ENCODE measurements around the gene THAP7. TPM values are rescaled to one million over a fixed set of nuclear protein-coding genes. Genes with fewer than 3 reads are reported as not detected.

The THAP7 gene
- total and polyA plus RNA-seq, 9 of the 15 experiments (the other 6 are each of a cell fraction or from before 2014, with no cell fraction given), result 7.9 to 263 (median 84.1) TPM

GRCh38 chr22:20981787-20982562 lies 19.9 kb downstream of the THAP7 start, which contains the start of gene LZTR1 (continued):
- TF ChIP-seq FOXK2 (conservative IDR thresholded peaks at IDR 0.05 in 1 of 2, IDR thresholded peaks at IDR 0.05 in 1 of 2; ENCODE audit: low read depth in 2 of 2) (no peak), SNIP1 (IDR thresholded peaks at IDR 0.05; ENCODE audit: low read depth) (no peak), MAZ (CRISPR knock-in tag; conservative IDR thresholded peaks at IDR 0.05 in 1 of 2, IDR thresholded peaks at IDR 0.05 in 1 of 2) (peak in 1 of 2 experiments; percentile 100; a peak in 2 of 4 replicates), STAT6 (CRISPR knock-in tag; IDR thresholded peaks at IDR 0.05) (peak; percentile 100), E2F3 (CRISPR knock-in tag; IDR thresholded peaks at IDR 0.05) (peak; percentile 98), RBM22 (IDR thresholded peaks at IDR 0.05; ENCODE audit: low read depth, low read length, poor library complexity, severe bottlenecking) (no peak), CXXC5 (CRISPR knock-in tag; IDR thresholded peaks at IDR 0.05) (peak; percentile 100), SAFB (IDR thresholded peaks at IDR 0.05; ENCODE audit: borderline replicate concordance, low read depth, low read length) (no peak), NFIC (IDR thresholded peaks at IDR 0.05) (no peak), KAT7 (CRISPR knock-in tag; IDR thresholded peaks at IDR 0.05; ENCODE audit: borderline replicate concordance) (no peak), ETV5 (CRISPR knock-in tag; IDR thresholded peaks at IDR 0.05; ENCODE audit: low read depth) (no peak), NR3C1 (CRISPR knock-in tag; IDR thresholded peaks at IDR 0.05) (no peak), TBL1XR1 (IDR thresholded peaks at IDR 0.05; ENCODE audit: low read length in 2 of 2) (peak; percentile 50 to 92; a peak in 3 of 4 replicates), SAP30 (IDR thresholded peaks at IDR 0.05; ENCODE audit: borderline replicate concordance, insufficient read depth, low read depth, low read length, poor library complexity, severe bottlenecking) (peak; percentile 97), LEF1 (IDR thresholded peaks at IDR 0.05) (no peak), PHTF2 (CRISPR knock-in tag; IDR thresholded peaks at IDR 0.05) (peak; percentile 92; the same call in 1 of the 2 replicates), NFATC3 (IDR thresholded peaks at IDR 0.05) (no peak), XRCC5 (IDR thresholded peaks at IDR 0.05; ENCODE audit: low read depth, low read length) (no peak)
- TF ChIP-seq, protein P1, sequence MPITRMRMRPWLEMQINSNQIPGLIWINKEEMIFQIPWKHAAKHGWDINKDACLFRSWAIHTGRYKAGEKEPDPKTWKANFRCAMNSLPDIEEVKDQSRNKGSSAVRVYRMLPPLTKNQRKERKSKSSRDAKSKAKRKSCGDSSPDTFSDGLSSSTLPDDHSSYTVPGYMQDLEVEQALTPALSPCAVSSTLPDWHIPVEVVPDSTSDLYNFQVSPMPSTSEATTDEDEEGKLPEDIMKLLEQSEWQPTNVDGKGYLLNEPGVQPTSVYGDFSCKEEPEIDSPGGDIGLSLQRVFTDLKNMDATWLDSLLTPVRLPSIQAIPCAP (CRISPR knock-in tag; IDR thresholded peaks at IDR 0.05; ENCODE audit: borderline replicate concordance), result no peak
